Progenitor cell of endocrine pancreas (in vitro differentiated cells): ENCODE results near the gene USP22. TPM values are rescaled to one million over a fixed set of nuclear protein-coding genes. Genes with fewer than 3 reads are reported as not detected.

Source experiments
- DNase-seq: peaks from one replicate; pipeline ENCODE4 v3.0.0; 2021; ENCODE audit warnings: low spot score; ENCODE audit not compliant: unreplicated experiment
- H3K27ac Mint-ChIP-seq: 2 replicates; pipeline ENCODE4 v1.8.0; 2021; ENCODE audit warnings: mild to moderate bottlenecking, moderate library complexity, mixed read lengths
- H3K27me3 Mint-ChIP-seq: 2 replicates; pipeline ENCODE4 v1.8.0; 2021; ENCODE audit warnings: mixed read lengths
- H3K36me3 Mint-ChIP-seq: 2 replicates; pipeline ENCODE4 v1.8.0; 2022; ENCODE audit warnings: mixed read lengths; ENCODE audit not compliant: insufficient read depth
- H3K4me1 Mint-ChIP-seq: 2 replicates; pipeline ENCODE4 v1.8.0; 2021; ENCODE audit warnings: low read depth, mixed read lengths
- H3K4me3 Mint-ChIP-seq: 2 replicates; pipeline ENCODE4 v1.8.0; 2021; ENCODE audit warnings: low read depth, mild to moderate bottlenecking, moderate library complexity, mixed read lengths
- H3K9me3 Mint-ChIP-seq: 2 replicates; pipeline ENCODE4 v1.8.0; 2021; ENCODE audit warnings: low read depth, mixed read lengths
- CTCF ChIP-seq: fragments of 200-600 bp; sonication (generic); IDR thresholded peaks from one replicate; pipeline ENCODE4 v1.5.0; 2021; ENCODE audit warnings: antibody characterized with exemption, mild to moderate bottlenecking; ENCODE audit not compliant: unreplicated experiment
- long read RNA-seq: library from polyadenylated mRNA; unstranded; transcript quantifications from one replicate; pipeline ENCODE4 v2.0.0, GENCODE V29; 2020
- total RNA-seq: library from RNA; stranded (reverse); gene quantifications from 2 replicates; pipeline ENCODE4 v1.2.1, GENCODE V29; 2021

USP22 gene
- total RNA-seq: 368 and 373 TPM in 2 replicates
- long read RNA-seq, partial matches to known transcripts: 0 of 63 reads
- long read RNA-seq, other reads (novel, unspliced or antisense): 63 of 63 reads

- Mint-ChIP-seq H3K4me1 (peaks cover 22% of the 10 kb centered on the region), H3K9me3 (no peaks in the 10 kb centered on the region), H3K4me3 (peak within 1 kb of the TSS; percentile 98), H3K27me3 (no peaks in the 10 kb centered on the region), H3K36me3 (no peaks in the 10 kb centered on the region), H3K27ac (peak within 1 kb of the TSS; percentile 99)
- no peak for TF ChIP-seq CTCF
- DNase-seq: peak; percentile 94
Measured at GRCh38 chr17:21042458-21043295, at the start of gene USP22. USP22 (minus strand) TSS chr17:21043011; CDS start chr17:21042835, 176 bp downstream.

- Mint-ChIP-seq H3K27me3 (no peaks in the 10 kb centered on the region), H3K4me3 (no peak overlapping the region), H3K36me3 (no peaks in the 10 kb centered on the region), H3K4me1 (no peaks in the 10 kb centered on the region), H3K27ac (no peak overlapping the region), H3K9me3 (no peaks in the 10 kb centered on the region)
- no peak for DNase-seq
- no peak for TF ChIP-seq CTCF
Measured at GRCh38 chr17:21090902-21091618, 48.2 kb upstream of the USP22 start.

- H3K27ac Mint-ChIP-seq: no peak overlapping the region
- no peaks in the 10 kb centered on the region for H3K27me3 Mint-ChIP-seq
- no peaks in the 10 kb centered on the region for H3K9me3 Mint-ChIP-seq
- no peak for TF ChIP-seq CTCF
- H3K4me3 Mint-ChIP-seq: no peak overlapping the region
- no peak for DNase-seq
- no peaks in the 10 kb centered on the region for H3K36me3 Mint-ChIP-seq
- no peaks in the 10 kb centered on the region for H3K4me1 Mint-ChIP-seq
Measured at GRCh38 chr17:21089933-21090901, 47.4 kb upstream of the USP22 start.

GRCh38 chr17:21089145-21089544, 46.3 kb upstream of the USP22 start:
- no peak for TF ChIP-seq CTCF
- Mint-ChIP-seq H3K27me3 (no peaks in the 10 kb centered on the region), H3K4me1 (no peaks in the 10 kb centered on the region), H3K9me3 (no peaks in the 10 kb centered on the region), H3K27ac (no peak overlapping the region), H3K4me3 (no peak overlapping the region), H3K36me3 (no peaks in the 10 kb centered on the region)
- no peak for DNase-seq
